Spleen (tissue), 11 donors: ENCODE measurements around the gene LTC4S. TPM values are rescaled to one million over a fixed set of nuclear protein-coding genes. Genes with fewer than 3 reads are reported as not detected.
A peak's percentile ranks its signal among the peaks of the same experiment; 100 is the strongest.

Experiments
- DNase-seq: peaks from one replicate; pipeline ENCODE4 v3.0.0-alpha.2; 2020
- H3K27ac ChIP-seq, 8 donors: fragments of 200-600 bp; sonication (generic) in 7 of 8; 1 replicate in 4 of 8; 2 replicates in 4 of 8; pipeline versions ENCODE4 v1.5.0 to v1.8.0; 2016 to 2021; ENCODE audit warnings: inconsistent platforms in 4 of 8, mild to moderate bottlenecking in 4 of 8, moderate library complexity in 1 of 8
- H3K27me3 ChIP-seq, 7 donors: fragments of 200-600 bp; sonication (generic) in 6 of 7; replicated peaks in 1 of 7; 1 replicate in 4 of 7; 2 replicates in 3 of 7; pipeline versions ENCODE4 v1.5.0 to v1.8.0; 2016 to 2021; ENCODE audit warnings: inconsistent platforms in 3 of 7, mild to moderate bottlenecking in 1 of 7
- H3K36me3 ChIP-seq, 6 donors: fragments of 200-600 bp; sonication (generic) in 5 of 6; 1 replicate in 4 of 6; 2 replicates in 2 of 6; pipeline versions ENCODE4 v1.5.0 to v1.8.0; 2016 to 2021; ENCODE audit warnings: inconsistent platforms in 2 of 6
- H3K4me1 ChIP-seq, 6 donors: fragments of 200-600 bp; sonication (generic) in 5 of 6; 1 replicate in 3 of 6; 2 replicates in 3 of 6; pipeline versions ENCODE4 v1.5.0 to v1.8.0; 2016 to 2021; ENCODE audit warnings: inconsistent platforms in 3 of 6
- H3K4me3 ChIP-seq, 8 donors: fragments of 200-600 bp; sonication (generic) in 7 of 8; 1 replicate in 4 of 8; 2 replicates in 4 of 8; pipeline versions ENCODE4 v1.5.0 to v1.8.0; 2016 to 2021; ENCODE audit warnings: inconsistent platforms in 4 of 8, mild to moderate bottlenecking in 4 of 8, moderate library complexity in 2 of 8
- H3K9me3 ChIP-seq, 8 donors: fragments of 200-600 bp; sonication (generic) in 7 of 8; 1 replicate in 4 of 8; 2 replicates in 4 of 8; pipeline versions ENCODE4 v1.5.0 to v1.8.0; 2016 to 2021; ENCODE audit warnings: inconsistent platforms in 4 of 8
- CTCF ChIP-seq, 11 experiments: fragments of 200-600 bp in 7 of 11; fragments of 450-650 bp in 4 of 11; sonication (generic) in 4 of 11; IDR thresholded peaks in 8 of 11; conservative IDR thresholded peaks in 3 of 11; 1 replicate in 7 of 11; 2 replicates in 4 of 11; pipeline versions ENCODE4 v1.4.0 to v1.8.0; 2016 to 2021; ENCODE audit warnings: antibody characterized with exemption in 11 of 11, inconsistent platforms in 4 of 11, mild to moderate bottlenecking in 1 of 11
- POLR2A ChIP-seq, 3 donors: fragments of 450-650 bp; IDR thresholded peaks; one replicate each; pipeline ENCODE4 v1.5.1; 2017; ENCODE audit warnings: antibody characterized with exemption in 3 of 3, mild to moderate bottlenecking in 1 of 3
- POLR2AphosphoS5 ChIP-seq, 3 donors: sonication (generic); formaldehyde crosslinking; IDR thresholded peaks; one replicate each; pipeline ENCODE4 v1.5.1; 2017; ENCODE audit warnings: antibody characterized with exemption in 3 of 3
- WGBS, 5 donors: extraction: QIAGEN DNeasy Blood & Tissue Kit in 3 of 5; methylation state at CpG; one replicate each; pipeline versions ENCODE4 v1.1.5 to v1.1.7; 2013 to 2018; 5-methylcytosine and 5-hydroxymethylcytosine counted together
- intact Hi-C: fragments of 100-400 bp; cut with DNase I; formaldehyde crosslinking; loops from one replicate; pipeline ENCODE4 v1.15.0; 2023; ENCODE audit warnings: low total_unique reads
- polyA plus RNA-seq, 3 donors: library from polyadenylated mRNA; stranded (reverse); fragments of 200-250 nt; gene quantifications; one replicate each; pipeline ENCODE4 v1.2.1, GENCODE V29; 2013
- total RNA-seq, 7 donors: library from RNA; depleted of rRNA in 3 of 7; stranded (reverse); fragments of >200 nt in 3 of 7; fragmentation: NEBNext Ultra II Directional in 4 of 7; extraction: Animal tissue kit (Norgen Biotek cat#: 25700) in 4 of 7; gene quantifications; one replicate each; pipeline versions ENCODE4 v1.1.0 to v1.2.1, GENCODE V29; 2016 to 2021
- donor health status: healthy with polysubstance abuse.
- donor health status: DM: no; HTN: no; CAD: no; lungs with moderate emphysema.
- donor health status: DM: no; HTN: no; CAD: no.
- donor health status: Bipolar disorder and iron deficiency.
- donor health status: healthy.
- donor health status: DM: no; HTN: no; CAD: no.
- donor health status: DM: yes; HTN: yes; CAD: no.

Gene LTC4S
- total and polyA plus RNA-seq, 10 donors = 3.1 to 24.2 (median 9.0) TPM

- Histone ChIP-seq H3K27me3 (no peaks in the 10 kb centered on the region), H3K4me1 (peaks cover 0 to 59% (median 19%) of the 10 kb centered on the region in 6 donors), H3K36me3 (peaks cover 2 to 90% (median 66%) of the 10 kb centered on the region in 6 donors), H3K9me3 (no peaks in the 10 kb centered on the region), H3K27ac (peak overlapping the region in 2 of 8 donors; percentile 5 to 24), H3K4me3 (no peak overlapping the region)
- intact Hi-C loops = no loop called here
- WGBS, 5 donors = 52 to 76% (median 54%) methylated on average over 9 of the region's 9 CpGs
- TF ChIP-seq CTCF (IDR thresholded peaks at IDR 0.05 in 8 of 11, conservative IDR thresholded peaks at IDR 0.05 in 3 of 11) (no peak), POLR2A (IDR thresholded peaks at IDR 0.05) (no peak), POLR2AphosphoS5 (IDR thresholded peaks at IDR 0.05) (no peak)
- peak; percentile 25 for DNase-seq
Measured at GRCh38 chr5:179777909-179778308, 15.9 kb upstream of the LTC4S start.

GRCh38 chr5:179778591-179778990 is 15.2 kb upstream of the LTC4S start:
- Histone ChIP-seq H3K4me3 (no peak overlapping the region), H3K27me3 (no peaks in the 10 kb centered on the region), H3K27ac (no peak overlapping the region), H3K4me1 (peaks cover 0 to 59% (median 19%) of the 10 kb centered on the region in 6 donors), H3K9me3 (no peaks in the 10 kb centered on the region), H3K36me3 (peaks cover 2 to 83% (median 59%) of the 10 kb centered on the region in 6 donors)
- no peak for TF ChIP-seq POLR2A (IDR thresholded peaks at IDR 0.05)
- TF ChIP-seq CTCF (IDR thresholded peaks at IDR 0.05 in 8 of 11, conservative IDR thresholded peaks at IDR 0.05 in 3 of 11) = no peak
- TF ChIP-seq POLR2AphosphoS5 (IDR thresholded peaks at IDR 0.05) = no peak
- DNase-seq = peak; percentile 30
- 93 to 97% (median 95%) methylated on average over 5 of the region's 5 CpGs for WGBS, 5 donors
- intact Hi-C loops = no loop called here

- intact Hi-C loops = no loop called here
- peak overlapping the region in 1 of 8 donors; percentile 9 for H3K27ac ChIP-seq
- H3K4me1 ChIP-seq = peaks cover 0 to 59% (median 19%) of the 10 kb centered on the region in 6 donors
- peaks cover 2 to 71% (median 47%) of the 10 kb centered on the region in 6 donors for H3K36me3 ChIP-seq
- TF ChIP-seq CTCF (IDR thresholded peaks at IDR 0.05 in 8 of 11, conservative IDR thresholded peaks at IDR 0.05 in 3 of 11) (no peak), POLR2A (IDR thresholded peaks at IDR 0.05) (no peak), POLR2AphosphoS5 (IDR thresholded peaks at IDR 0.05) (no peak)
- no peak overlapping the region for H3K4me3 ChIP-seq
- peak; percentile 47 for DNase-seq
- 70 to 90% (median 82%) methylated on average over 4 of the region's 4 CpGs for WGBS, 5 donors
- no peaks in the 10 kb centered on the region for H3K9me3 ChIP-seq
- no peaks in the 10 kb centered on the region for H3K27me3 ChIP-seq
Measured at GRCh38 chr5:179779826-179780225, 14.0 kb upstream of the LTC4S start.

- 55 to 83% (median 68%) methylated on average over 7 of the region's 7 CpGs for WGBS, 5 donors
- H3K27ac ChIP-seq = peak overlapping the region in 1 of 8 donors; percentile 9
- H3K4me1 ChIP-seq = peaks cover 0 to 57% (median 19%) of the 10 kb centered on the region in 6 donors
- H3K9me3 ChIP-seq = no peaks in the 10 kb centered on the region
- TF ChIP-seq POLR2A (IDR thresholded peaks at IDR 0.05) = no peak
- TF ChIP-seq POLR2AphosphoS5 (IDR thresholded peaks at IDR 0.05) = peak in 1 of 3 donors; percentile 17
- no peak for TF ChIP-seq CTCF (IDR thresholded peaks at IDR 0.05 in 8 of 11, conservative IDR thresholded peaks at IDR 0.05 in 3 of 11)
- peak; percentile 76 for DNase-seq
- H3K27me3 ChIP-seq = no peaks in the 10 kb centered on the region
- peaks cover 2 to 66% (median 41%) of the 10 kb centered on the region in 6 donors for H3K36me3 ChIP-seq
- H3K4me3 ChIP-seq = no peak overlapping the region
- intact Hi-C loops = no loop called here
Measured at GRCh38 chr5:179780362-179780761, 13.4 kb upstream of the LTC4S start.
